GM13977 (cell line): ENCODE results near the gene TMEM213.

Source experiments
- DNase-seq: peaks from one replicate; pipeline ENCODE4 v3.0.0; 2012; ENCODE audit warnings: low spot score
- CTCF ChIP-seq: IDR thresholded peaks from 2 replicates; pipeline ENCODE4 v1.5.1; 2012; ENCODE audit warnings: mild to moderate bottlenecking, control low read depth; ENCODE audit not compliant: insufficient read depth; ENCODE audit errors: extremely low read depth, missing control alignments
- in situ Hi-C: fragments of 300-500 bp; cut with MboI; formaldehyde crosslinking; loops from one replicate; pipeline ENCODE4 v1.12.0; 2022; ENCODE audit warnings: low sequenced_read_pairs, low pct_unique_long_range_greater_than_20kb, mixed read lengths, inconsistent platforms; ENCODE audit not compliant: unreplicated experiment

The TMEM213 gene

GRCh38 chr7:138875794-138876193 is 78.0 kb downstream of the TMEM213 start:
- no peak for TF ChIP-seq CTCF
- in situ Hi-C loops: no loop called here
- no peak for DNase-seq

- DNase-seq: no peak
- in situ Hi-C loops: no loop called here
- no peak for TF ChIP-seq CTCF
Measured at GRCh38 chr7:138876326-138876725, 78.5 kb downstream of the TMEM213 start.

- in situ Hi-C loops: no loop called here
- TF ChIP-seq CTCF: no peak
- no peak for DNase-seq
Measured at GRCh38 chr7:138878051-138878450, 80.3 kb downstream of the TMEM213 start.

- in situ Hi-C loops: no loop called here
- no peak for TF ChIP-seq CTCF
- DNase-seq: no peak
Measured at GRCh38 chr7:138878856-138879255, 81.1 kb downstream of the TMEM213 start.

GRCh38 chr7:138879356-138879755 is 81.6 kb downstream of the TMEM213 start:
- DNase-seq: no peak
- no peak for TF ChIP-seq CTCF
- in situ Hi-C loops: no loop called here

- in situ Hi-C loops: no loop called here
- DNase-seq: no peak
- TF ChIP-seq CTCF: no peak
Measured at GRCh38 chr7:138880881-138881578, 83.2 kb downstream of the TMEM213 start.
